H9 (cell line): ENCODE measurements around the gene CWC27. TPM values are rescaled to one million over a fixed set of nuclear protein-coding genes. Genes with fewer than 3 reads are reported as not detected.

Experiments used
- DNase-seq: peaks from one replicate; pipeline ENCODE4 v3.0.0-alpha.2; 2017
- H2AFZ ChIP-seq: one replicate; pipeline ENCODE4 v1.6.1; 2013; ENCODE audit warnings: mild to moderate bottlenecking, low read length, control low read depth, moderate library complexity
- H2AK5ac ChIP-seq: 2 replicates; pipeline ENCODE4 v1.6.1; 2013; ENCODE audit warnings: low read length, control low read depth, mixed read lengths; ENCODE audit not compliant: insufficient read length
- H2BK120ac ChIP-seq: one replicate; pipeline ENCODE4 v1.6.1; 2013; ENCODE audit warnings: low read depth, mild to moderate bottlenecking, low read length, control low read depth, inconsistent platforms; ENCODE audit not compliant: poor library complexity, severe bottlenecking
- H2BK12ac ChIP-seq: 2 replicates; pipeline ENCODE4 v1.6.1; 2013; ENCODE audit warnings: low read length, control low read depth, mixed read lengths, low read depth; ENCODE audit not compliant: insufficient read length
- H2BK15ac ChIP-seq: 2 replicates; pipeline ENCODE4 v1.6.1; 2013; ENCODE audit warnings: low read depth, low read length, control low read depth
- H2BK20ac ChIP-seq: one replicate; pipeline ENCODE4 v1.6.1; 2013; ENCODE audit warnings: low read depth, mild to moderate bottlenecking, low read length, control low read depth, inconsistent platforms; ENCODE audit not compliant: poor library complexity, severe bottlenecking
- H2BK5ac ChIP-seq: 2 replicates; pipeline ENCODE4 v1.6.1; 2013; ENCODE audit warnings: low read length, control low read depth, mixed read lengths; ENCODE audit not compliant: insufficient read length
- H3K14ac ChIP-seq: 2 replicates; pipeline ENCODE4 v1.6.1; 2013; ENCODE audit warnings: low read length, control low read depth; ENCODE audit not compliant: insufficient read depth
- H3K18ac ChIP-seq: 2 replicates; pipeline ENCODE4 v1.6.1; 2013; ENCODE audit warnings: low read depth, mild to moderate bottlenecking, mixed read lengths, low read length, control low read depth; ENCODE audit not compliant: insufficient read length
- H3K23ac ChIP-seq: 2 replicates; pipeline ENCODE4 v1.6.1; 2013; ENCODE audit warnings: low read length, control low read depth, mixed read lengths, low read depth; ENCODE audit not compliant: insufficient read length
- H3K23me2 ChIP-seq: 2 replicates; pipeline ENCODE4 v1.6.1; 2013; ENCODE audit warnings: low read depth, mild to moderate bottlenecking, mixed read lengths, low read length, control low read depth; ENCODE audit not compliant: insufficient read length, poor library complexity, severe bottlenecking
- H3K27ac ChIP-seq: 2 replicates; pipeline ENCODE4 v1.5.1; 2013; ENCODE audit warnings: low read length, control low read depth, mixed read lengths, low read depth; ENCODE audit not compliant: insufficient read length
- H3K27me3 ChIP-seq: 2 replicates; pipeline ENCODE4 v1.6.1; 2013; ENCODE audit warnings: low read length, control low read depth, inconsistent platforms; ENCODE audit not compliant: insufficient read depth
- H3K4ac ChIP-seq: 2 replicates; pipeline ENCODE4 v1.6.1; 2013; ENCODE audit warnings: low read depth, mild to moderate bottlenecking, control low read depth, inconsistent platforms, low read length, moderate library complexity
- H3K4me1 ChIP-seq: 2 replicates; pipeline ENCODE4 v1.6.1; 2013; ENCODE audit warnings: low read length, control low read depth, inconsistent platforms; ENCODE audit not compliant: insufficient read depth
- H3K4me2 ChIP-seq: 2 replicates; pipeline ENCODE4 v1.6.1; 2013; ENCODE audit warnings: low read length, control low read depth, mixed read lengths; ENCODE audit not compliant: insufficient read length, insufficient read depth
- H3K56ac ChIP-seq: 2 replicates; pipeline ENCODE4 v1.6.1; 2013; ENCODE audit warnings: low read depth, mild to moderate bottlenecking, mixed read lengths, low read length, control low read depth; ENCODE audit not compliant: insufficient read length
- H3K79me1 ChIP-seq: 2 replicates; pipeline ENCODE4 v1.6.1; 2013; ENCODE audit warnings: low read depth, mild to moderate bottlenecking, moderate library complexity, low read length, control low read depth, inconsistent platforms; ENCODE audit not compliant: insufficient read depth, poor library complexity, severe bottlenecking
- H3K79me2 ChIP-seq: 2 replicates; pipeline ENCODE4 v1.6.1; 2013; ENCODE audit warnings: low read length, control low read depth, inconsistent platforms; ENCODE audit not compliant: insufficient read depth
- H3K9ac ChIP-seq: 2 replicates; pipeline ENCODE4 v1.6.1; 2013; ENCODE audit warnings: low read length, control low read depth, mixed read lengths; ENCODE audit not compliant: insufficient read length; ENCODE audit errors: extremely low read depth
- H3K9me3 ChIP-seq: one replicate; pipeline ENCODE4 v1.6.1; 2013; ENCODE audit warnings: low read depth, low read length, inconsistent platforms; ENCODE audit not compliant: control insufficient read depth
- H3T11ph ChIP-seq: one replicate; pipeline ENCODE4 v1.6.1; 2013; ENCODE audit warnings: mild to moderate bottlenecking, low read length, control low read depth, inconsistent platforms
- H4K20me1 ChIP-seq: one replicate; pipeline ENCODE4 v1.6.1; 2013; ENCODE audit not compliant: control insufficient read depth, insufficient read length, insufficient read depth
- H4K5ac ChIP-seq: 2 replicates; pipeline ENCODE4 v1.6.1; 2013; ENCODE audit warnings: low read depth, mild to moderate bottlenecking, mixed read lengths, low read length, control low read depth; ENCODE audit not compliant: insufficient read length
- H4K8ac ChIP-seq: replicated peaks from 2 replicates; pipeline ENCODE4 v1.6.1; 2013; ENCODE audit warnings: low read length, control low read depth, mixed read lengths, low read depth; ENCODE audit not compliant: insufficient read length
- H4K91ac ChIP-seq: 2 replicates; pipeline ENCODE4 v1.6.1; 2013; ENCODE audit warnings: low read depth, mild to moderate bottlenecking, moderate library complexity, mixed read lengths, low read length, control low read depth; ENCODE audit not compliant: insufficient read length
- H3K27ac Mint-ChIP-seq, 3 experiments: 2 replicates in 2 of 3; 3 replicates in 1 of 3; pipeline ENCODE4 v1.8.0; 2020 to 2021; ENCODE audit warnings: mixed read lengths in 3 of 3, mild to moderate bottlenecking in 1 of 3, moderate library complexity in 1 of 3
- H3K27me3 Mint-ChIP-seq: 2 replicates; pipeline ENCODE4 v1.8.0; 2021; ENCODE audit warnings: low read depth, mild to moderate bottlenecking, moderate library complexity, mixed read lengths
- H3K36me3 Mint-ChIP-seq, 3 experiments: 2 replicates in 2 of 3; 3 replicates in 1 of 3; pipeline ENCODE4 v1.8.0; 2020 to 2021; ENCODE audit warnings: low read depth in 3 of 3, mixed read lengths in 3 of 3; ENCODE audit not compliant: insufficient read depth in 1 of 3
- H3K4me1 Mint-ChIP-seq, 2 experiments: 2 replicates each; pipeline ENCODE4 v1.8.0; 2020; ENCODE audit warnings: mixed read lengths in 2 of 2
- H3K4me3 Mint-ChIP-seq, 2 experiments: 2 replicates in 1 of 2; 3 replicates in 1 of 2; pipeline ENCODE4 v1.8.0; 2020 to 2021; ENCODE audit warnings: mild to moderate bottlenecking in 2 of 2, mixed read lengths in 2 of 2, moderate library complexity in 1 of 2
- H3K9me3 Mint-ChIP-seq, 2 experiments: 2 replicates in 1 of 2; 3 replicates in 1 of 2; pipeline ENCODE4 v1.8.0; 2020; ENCODE audit warnings: mild to moderate bottlenecking in 2 of 2, mixed read lengths in 2 of 2, moderate library complexity in 1 of 2
- CTCF ChIP-seq: fragments of 200-600 bp; sonication (generic); conservative IDR thresholded peaks from 3 replicates; pipeline ENCODE4 v1.8.0; 2021; ENCODE audit warnings: antibody characterized with exemption, mild to moderate bottlenecking
- total RNA-seq: library from RNA; stranded (reverse); gene quantifications from 2 replicates; pipeline ENCODE4 v1.2.1, GENCODE V29; 2021

CWC27 gene
- total RNA-seq, 1 experiment from 2014 or later: 41.9 TPM

DNA sequence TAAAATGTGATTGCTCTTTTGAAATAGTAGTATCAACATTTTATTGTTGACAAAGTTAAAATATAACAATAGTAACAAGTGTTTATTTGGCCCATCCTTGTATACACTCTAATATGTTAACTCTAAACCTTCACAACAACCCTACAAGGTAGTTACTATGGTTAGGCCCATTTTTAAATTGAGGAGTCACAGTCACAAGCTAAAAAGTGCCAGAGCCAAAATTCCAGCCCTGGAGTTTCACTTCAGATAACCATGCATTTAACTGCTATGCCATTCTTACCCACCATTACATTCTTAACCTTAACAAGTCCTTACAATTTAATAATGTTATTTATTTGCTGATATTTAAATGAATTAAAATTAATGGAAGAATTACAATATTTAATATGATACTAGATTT is 91.2 kb downstream of the CWC27 start:
- H4K8ac ChIP-seq: no peak overlapping the region
- no peak for DNase-seq

More for the DNA sequence above, 91.2 kb downstream of the CWC27 start:
- no peaks in the 10 kb centered on the region for H3K27me3 Mint-ChIP-seq
- Histone ChIP-seq H3K79me1 (no peaks in the 10 kb centered on the region), H3K23ac (no peak overlapping the region), H3K27me3 (no peaks in the 10 kb centered on the region), H3K79me2 (no peaks in the 10 kb centered on the region), H2BK5ac (no peak overlapping the region), H2AK5ac (no peak overlapping the region), H4K20me1 (no peaks in the 10 kb centered on the region), H3K27ac (no peak overlapping the region), H3K14ac (no peak overlapping the region), H3K9ac (no peak overlapping the region), H4K5ac (no peak overlapping the region), H2BK12ac (no peak overlapping the region), H3T11ph (no peak overlapping the region), H2BK15ac (no peak overlapping the region), H3K4me1 (no peaks in the 10 kb centered on the region), H3K23me2 (no peaks in the 10 kb centered on the region), H4K91ac (no peak overlapping the region), H3K4ac (no peak overlapping the region), H2BK20ac (no peak overlapping the region), H3K4me2 (no peak overlapping the region), H2AFZ (no peak overlapping the region), H3K9me3 (no peaks in the 10 kb centered on the region), H3K18ac (no peak overlapping the region), H3K56ac (no peak overlapping the region), H2BK120ac (no peak overlapping the region)
- no peak for TF ChIP-seq CTCF
- no peak overlapping the region for H3K27ac Mint-ChIP-seq
- H3K36me3 Mint-ChIP-seq: peaks cover 0 to 5% (median 2%) of the 10 kb centered on the region in 3 experiments; a peak in 2 of 7 replicates
- H3K4me3 Mint-ChIP-seq: no peak overlapping the region
- no peaks in the 10 kb centered on the region; a peak in 1 of 5 replicates for H3K9me3 Mint-ChIP-seq
- H3K4me1 Mint-ChIP-seq: no peaks in the 10 kb centered on the region
